Liver (tissue), 9 donors: ENCODE measurements around the gene DNAAF1. TPM values are rescaled to one million over a fixed set of nuclear protein-coding genes. Genes with fewer than 3 reads are reported as not detected.

Experiments used
- DNase-seq: peaks from one replicate; pipeline ENCODE4 v3.0.0-alpha.2; 2017; ENCODE audit warnings: low spot score
- H3K27ac ChIP-seq, 2 donors: one replicate each; pipeline ENCODE4 v1.7.0; 2013; ENCODE audit warnings: inconsistent platforms in 2 of 2, low read length in 2 of 2, control low read depth in 1 of 2, low read depth in 1 of 2, mild to moderate bottlenecking in 1 of 2
- H3K27me3 ChIP-seq, 4 donors: one replicate each; pipeline versions ENCODE4 v1.6.1 to v1.7.0; 2013; ENCODE audit warnings: low read length in 3 of 4, inconsistent platforms in 1 of 4, mild to moderate bottlenecking in 1 of 4, moderate library complexity in 1 of 4; ENCODE audit not compliant: control insufficient read depth in 4 of 4, insufficient read depth in 4 of 4
- H3K36me3 ChIP-seq, 4 donors: one replicate each; pipeline versions ENCODE4 v1.6.1 to v1.7.0; 2013; ENCODE audit warnings: low read length in 3 of 4, mild to moderate bottlenecking in 3 of 4, low read depth in 1 of 4, moderate library complexity in 1 of 4; ENCODE audit not compliant: control insufficient read depth in 4 of 4, insufficient read depth in 3 of 4
- H3K4me1 ChIP-seq, 4 donors: one replicate each; pipeline versions ENCODE4 v1.6.1 to v1.7.0; 2013; ENCODE audit warnings: low read length in 3 of 4, mild to moderate bottlenecking in 3 of 4, moderate library complexity in 1 of 4; ENCODE audit not compliant: control insufficient read depth in 4 of 4, insufficient read depth in 4 of 4
- H3K4me3 ChIP-seq, 3 donors: one replicate each; pipeline versions ENCODE4 v1.6.1 to v1.7.0; 2013; ENCODE audit warnings: low read length in 3 of 3, control low read depth in 1 of 3, low read depth in 1 of 3, mild to moderate bottlenecking in 1 of 3
- H3K9ac ChIP-seq, 2 donors: one replicate each; pipeline ENCODE4 v1.7.0; 2013; ENCODE audit warnings: low read length in 2 of 2, mild to moderate bottlenecking in 2 of 2, moderate library complexity in 2 of 2, control low read depth in 1 of 2, low read depth in 1 of 2
- H3K9me3 ChIP-seq, 4 donors: one replicate each; pipeline versions ENCODE4 v1.6.1 to v1.7.0; 2013; ENCODE audit warnings: low read length in 3 of 4; ENCODE audit not compliant: control insufficient read depth in 4 of 4
- CTCF ChIP-seq: fragments of 150-350 bp; IDR thresholded peaks from 2 replicates; pipeline ENCODE4 v1.5.1; 2017; ENCODE audit warnings: improper control_type of control experiment, low read depth, low read length; ENCODE audit not compliant: missing input control
- EGR1 ChIP-seq, 2 donors: IDR thresholded peaks; 2 replicates each; pipeline ENCODE4 v1.6.1; 2016 to 2018; ENCODE audit warnings: antibody characterized with exemption in 2 of 2, low read depth in 2 of 2
- FOXA1 ChIP-seq: IDR thresholded peaks from 2 replicates; pipeline ENCODE4 v1.6.1; 2016; ENCODE audit warnings: antibody characterized with exemption
- FOXA2 ChIP-seq: IDR thresholded peaks from 2 replicates; pipeline ENCODE4 v1.6.1; 2016; ENCODE audit warnings: antibody characterized with exemption
- GABPA ChIP-seq, 2 donors: IDR thresholded peaks in 1 of 2; conservative IDR thresholded peaks in 1 of 2; 2 replicates each; pipeline ENCODE4 v1.6.1; 2016; ENCODE audit warnings: antibody characterized with exemption in 2 of 2, mild to moderate bottlenecking in 1 of 2, moderate library complexity in 1 of 2
- HNF4A ChIP-seq, 2 donors: conservative IDR thresholded peaks; 2 replicates each; pipeline ENCODE4 v1.6.1; 2016; ENCODE audit warnings: antibody characterized with exemption in 2 of 2, mild to moderate bottlenecking in 2 of 2
- HNF4G ChIP-seq: IDR thresholded peaks from 2 replicates; pipeline ENCODE4 v1.6.1; 2016; ENCODE audit warnings: antibody characterized with exemption
- JUND ChIP-seq, 2 donors: IDR thresholded peaks; 2 replicates each; pipeline ENCODE4 v1.6.1; 2016; ENCODE audit warnings: antibody characterized with exemption in 2 of 2
- MAX ChIP-seq: IDR thresholded peaks from 2 replicates; pipeline ENCODE4 v1.6.1; 2016; ENCODE audit warnings: antibody characterized with exemption
- NR2F2 ChIP-seq: IDR thresholded peaks from 2 replicates; pipeline ENCODE4 v1.6.1; 2016; ENCODE audit warnings: antibody characterized with exemption
- RAD21 ChIP-seq, 2 donors: IDR thresholded peaks; 2 replicates each; pipeline ENCODE4 v1.6.1; 2016; ENCODE audit warnings: antibody characterized with exemption in 2 of 2, mild to moderate bottlenecking in 2 of 2
- RXRA ChIP-seq, 2 donors: IDR thresholded peaks; 2 replicates each; pipeline ENCODE4 v1.6.1; 2017 to 2018; ENCODE audit warnings: antibody characterized with exemption in 2 of 2, mild to moderate bottlenecking in 1 of 2
- SP1 ChIP-seq: IDR thresholded peaks from 2 replicates; pipeline ENCODE4 v1.6.1; 2018; ENCODE audit warnings: antibody characterized with exemption, mild to moderate bottlenecking
- TAF1 ChIP-seq: conservative IDR thresholded peaks from 2 replicates; pipeline ENCODE4 v1.6.1; 2016; ENCODE audit warnings: antibody characterized with exemption, mild to moderate bottlenecking
- YY1 ChIP-seq: IDR thresholded peaks from 2 replicates; pipeline ENCODE4 v1.6.1; 2016; ENCODE audit warnings: antibody characterized with exemption, mild to moderate bottlenecking
- ZBTB33 ChIP-seq: IDR thresholded peaks from 2 replicates; pipeline ENCODE4 v1.6.1; 2016; ENCODE audit warnings: antibody characterized with exemption
- WGBS: extraction: QIAGEN DNeasy Blood & Tissue Kit; methylation state at CpG from one replicate; pipeline ENCODE4 v1.1.7; 2013; 5-methylcytosine and 5-hydroxymethylcytosine counted together
- polyA plus RNA-seq, 2 donors: library from polyadenylated mRNA; stranded (reverse) in 1 of 2; unstranded in 1 of 2; fragments of 200-250 nt in 1 of 2; fragments of >200 nt in 1 of 2; fragmentation: Nextera tagmentation in 1 of 2; extraction: Ambion mirVana in 1 of 2; gene quantifications; one replicate each; pipeline versions ENCODE4 v1.2.1 to v1.2.3, GENCODE V29; 2013 to 2015
- total RNA-seq, 2 donors: library from RNA; depleted of rRNA; stranded (reverse); fragments of >200 nt; gene quantifications; one replicate each; pipeline ENCODE4 v1.2.3, GENCODE V29; 2014
- TF ChIP-seq, protein P1 (sequence below): IDR thresholded peaks from 2 replicates; pipeline ENCODE4 v1.6.1; 2016; ENCODE audit warnings: antibody characterized with exemption, mild to moderate bottlenecking
- TF ChIP-seq, protein P2 (sequence below): IDR thresholded peaks from 2 replicates; pipeline ENCODE4 v1.6.1; 2016; ENCODE audit warnings: antibody characterized with exemption
- donor health status: healthy.
- donor health status: healthy.
- donor health status: healthy.
- donor health status: healthy.
- donor health status: healthy.

Gene DNAAF1
- total and polyA plus RNA-seq, 4 donors, result under 0.01 to 0.08 (median 0.06) TPM; not detected in 1

GRCh38 chr16:84105301-84105815 is 39.8 kb upstream of the DNAAF1 start:
- Histone ChIP-seq H3K4me3 (no peak overlapping the region), H3K27ac (no peak overlapping the region), H3K9me3 (no peaks in the 10 kb centered on the region), H3K9ac (no peak overlapping the region), H3K4me1 (no peaks in the 10 kb centered on the region), H3K27me3 (no peaks in the 10 kb centered on the region), H3K36me3 (peaks cover 0 to 4% (median 1%) of the 10 kb centered on the region in 4 donors)
- DNase-seq, result no peak
- WGBS, result 87% methylated on average over 12 of the region's 12 CpGs
- no peak for TF ChIP-seq TAF1
- TF ChIP-seq SP1, result no peak
- TF ChIP-seq YY1, result no peak

GRCh38 chr16:84105948-84106740 is 39.0 kb upstream of the DNAAF1 start:
- TF ChIP-seq RAD21 (IDR thresholded peaks at IDR 0.05) (no peak), JUND (IDR thresholded peaks at IDR 0.05) (no peak), FOXA1 (no peak), NR2F2 (no peak), YY1 (no peak), SP1 (no peak), ZBTB33 (no peak), CTCF (no peak), RXRA (IDR thresholded peaks at IDR 0.05) (no peak), FOXA2 (no peak), EGR1 (IDR thresholded peaks at IDR 0.05; ENCODE audit: low read depth in 2 of 2) (no peak), HNF4G (no peak), HNF4A (conservative IDR thresholded peaks at IDR 0.05) (no peak), GABPA (IDR thresholded peaks at IDR 0.05 in 1 of 2, conservative IDR thresholded peaks at IDR 0.05 in 1 of 2) (no peak), MAX (no peak), TAF1 (no peak)
- TF ChIP-seq, protein P1, sequence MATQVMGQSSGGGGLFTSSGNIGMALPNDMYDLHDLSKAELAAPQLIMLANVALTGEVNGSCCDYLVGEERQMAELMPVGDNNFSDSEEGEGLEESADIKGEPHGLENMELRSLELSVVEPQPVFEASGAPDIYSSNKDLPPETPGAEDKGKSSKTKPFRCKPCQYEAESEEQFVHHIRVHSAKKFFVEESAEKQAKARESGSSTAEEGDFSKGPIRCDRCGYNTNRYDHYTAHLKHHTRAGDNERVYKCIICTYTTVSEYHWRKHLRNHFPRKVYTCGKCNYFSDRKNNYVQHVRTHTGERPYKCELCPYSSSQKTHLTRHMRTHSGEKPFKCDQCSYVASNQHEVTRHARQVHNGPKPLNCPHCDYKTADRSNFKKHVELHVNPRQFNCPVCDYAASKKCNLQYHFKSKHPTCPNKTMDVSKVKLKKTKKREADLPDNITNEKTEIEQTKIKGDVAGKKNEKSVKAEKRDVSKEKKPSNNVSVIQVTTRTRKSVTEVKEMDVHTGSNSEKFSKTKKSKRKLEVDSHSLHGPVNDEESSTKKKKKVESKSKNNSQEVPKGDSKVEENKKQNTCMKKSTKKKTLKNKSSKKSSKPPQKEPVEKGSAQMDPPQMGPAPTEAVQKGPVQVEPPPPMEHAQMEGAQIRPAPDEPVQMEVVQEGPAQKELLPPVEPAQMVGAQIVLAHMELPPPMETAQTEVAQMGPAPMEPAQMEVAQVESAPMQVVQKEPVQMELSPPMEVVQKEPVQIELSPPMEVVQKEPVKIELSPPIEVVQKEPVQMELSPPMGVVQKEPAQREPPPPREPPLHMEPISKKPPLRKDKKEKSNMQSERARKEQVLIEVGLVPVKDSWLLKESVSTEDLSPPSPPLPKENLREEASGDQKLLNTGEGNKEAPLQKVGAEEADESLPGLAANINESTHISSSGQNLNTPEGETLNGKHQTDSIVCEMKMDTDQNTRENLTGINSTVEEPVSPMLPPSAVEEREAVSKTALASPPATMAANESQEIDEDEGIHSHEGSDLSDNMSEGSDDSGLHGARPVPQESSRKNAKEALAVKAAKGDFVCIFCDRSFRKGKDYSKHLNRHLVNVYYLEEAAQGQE, result no peak
- TF ChIP-seq, protein P2, sequence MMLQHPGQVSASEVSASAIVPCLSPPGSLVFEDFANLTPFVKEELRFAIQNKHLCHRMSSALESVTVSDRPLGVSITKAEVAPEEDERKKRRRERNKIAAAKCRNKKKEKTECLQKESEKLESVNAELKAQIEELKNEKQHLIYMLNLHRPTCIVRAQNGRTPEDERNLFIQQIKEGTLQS, result no peak
- no peaks in the 10 kb centered on the region for H3K4me1 ChIP-seq
- no peaks in the 10 kb centered on the region for H3K27me3 ChIP-seq
- H3K27ac ChIP-seq, result no peak overlapping the region
- H3K9ac ChIP-seq, result no peak overlapping the region
- 93% methylated on average over 13 of the region's 13 CpGs for WGBS
- no peak overlapping the region for H3K4me3 ChIP-seq
- peaks cover 0 to 4% (median 2%) of the 10 kb centered on the region in 4 donors for H3K36me3 ChIP-seq
- no peak for DNase-seq
- H3K9me3 ChIP-seq, result no peaks in the 10 kb centered on the region
